ENCODE results near the gene MBOAT1. TPM values are rescaled to one million over a fixed set of nuclear protein-coding genes. Genes with fewer than 3 reads are reported as not detected.

The MBOAT1 gene
- total RNA-seq, 4 donors from 2014 or later: 6.8 to 33.5 (median 25.9) TPM

- Histone ChIP-seq H3K4me1 (peaks cover 0 to 4% of the 10 kb centered on the region in 2 donors), H3K27ac (no peak overlapping the region)
- no peak for TF ChIP-seq POLR2A (IDR thresholded peaks at IDR 0.05)
- TF ChIP-seq CTCF (IDR thresholded peaks at IDR 0.05): no peak
These were observed 53.6 kb downstream of the MBOAT1 start for GRCh38 chr6:20158676-20159075.

GRCh38 chr6:20156824-20157223 is 55.4 kb downstream of the MBOAT1 start:
- no peak for DNase-seq
- intact Hi-C loops (cut with DNase I; ENCODE audit: low total_unique reads): no loop called here
- no peaks in the 10 kb centered on the region for H3K36me3 ChIP-seq
- no peak overlapping the region for H3K4me3 ChIP-seq
- no peak overlapping the region for H3K27ac ChIP-seq
- H3K9me3 ChIP-seq: no peaks in the 10 kb centered on the region
- TF ChIP-seq POLR2A (IDR thresholded peaks at IDR 0.05): no peak
- TF ChIP-seq CTCF (IDR thresholded peaks at IDR 0.05): no peak
- H3K4me1 ChIP-seq: peaks cover 0 to 4% of the 10 kb centered on the region in 2 donors
- no peaks in the 10 kb centered on the region for H3K27me3 ChIP-seq

More at GRCh38 chr6:20158676-20159075, 53.6 kb downstream of the MBOAT1 start:
- Histone ChIP-seq H3K4me3 (no peak overlapping the region), H3K9me3 (no peaks in the 10 kb centered on the region), H3K27me3 (no peaks in the 10 kb centered on the region), H3K36me3 (no peaks in the 10 kb centered on the region)
- DNase-seq: no peak
- intact Hi-C loops (cut with DNase I; ENCODE audit: low total_unique reads): no loop called here

- intact Hi-C loops (cut with DNase I; ENCODE audit: low total_unique reads): no loop called here
- DNase-seq: no peak
- TF ChIP-seq CTCF (IDR thresholded peaks at IDR 0.05) (no peak), POLR2A (IDR thresholded peaks at IDR 0.05) (no peak)
- H3K27ac ChIP-seq: no peak overlapping the region
- no peaks in the 10 kb centered on the region for H3K9me3 ChIP-seq
- H3K27me3 ChIP-seq: no peaks in the 10 kb centered on the region
- H3K4me3 ChIP-seq: no peak overlapping the region
- no peaks in the 10 kb centered on the region for H3K36me3 ChIP-seq
- no peaks in the 10 kb centered on the region for H3K4me1 ChIP-seq
These were observed 57.5 kb downstream of the MBOAT1 start for GRCh38 chr6:20154753-20155152.

- TF ChIP-seq POLR2A (IDR thresholded peaks at IDR 0.05) (no peak), CTCF (IDR thresholded peaks at IDR 0.05) (no peak)
- H3K36me3 ChIP-seq: no peaks in the 10 kb centered on the region
These were observed 59.1 kb downstream of the MBOAT1 start for GRCh38 chr6:20153194-20153593.

GRCh38 chr6:20148433-20148832 is 63.8 kb downstream of the MBOAT1 start:
- Histone ChIP-seq H3K9me3 (no peaks in the 10 kb centered on the region), H3K27ac (no peak overlapping the region), H3K36me3 (no peaks in the 10 kb centered on the region), H3K27me3 (no peaks in the 10 kb centered on the region), H3K4me3 (no peak overlapping the region), H3K4me1 (no peaks in the 10 kb centered on the region)
- TF ChIP-seq CTCF (IDR thresholded peaks at IDR 0.05) (no peak), POLR2A (IDR thresholded peaks at IDR 0.05) (no peak)
- intact Hi-C loops (cut with DNase I; ENCODE audit: low total_unique reads): no loop called here
- DNase-seq: no peak

More at GRCh38 chr6:20153194-20153593, 59.1 kb downstream of the MBOAT1 start:
- no peaks in the 10 kb centered on the region for H3K4me1 ChIP-seq
- no peaks in the 10 kb centered on the region for H3K27me3 ChIP-seq
- no peak overlapping the region for H3K27ac ChIP-seq
- H3K4me3 ChIP-seq: no peak overlapping the region
- no peak for DNase-seq
- no peaks in the 10 kb centered on the region for H3K9me3 ChIP-seq
- intact Hi-C loops (cut with DNase I; ENCODE audit: low total_unique reads): no loop called here

Data from uterus (tissue), 4 donors.